H1 (cell line): Measurements from ENCODE around the gene CFH.

Experiments used
- EZH2 ChIP-seq: fragments of 200-600 bp; sonication (generic); IDR thresholded peaks from 2 replicates; pipeline ENCODE4 v1.7.1; 2012; ENCODE audit warnings: low read depth, mild to moderate bottlenecking, moderate library complexity, low read length, inconsistent platforms; ENCODE audit not compliant: severe bottlenecking
- FOSL1 ChIP-seq: IDR thresholded peaks from 2 replicates; pipeline ENCODE4 v1.6.1; 2011; ENCODE audit warnings: mild to moderate bottlenecking, low read depth, low read length, moderate library complexity; ENCODE audit not compliant: insufficient read depth
- GABPA ChIP-seq: IDR thresholded peaks from 2 replicates; pipeline ENCODE4 v1.6.1; 2011; ENCODE audit warnings: mild to moderate bottlenecking, low read length, moderate library complexity, borderline replicate concordance; ENCODE audit not compliant: insufficient read depth
- POLR2A ChIP-seq, 2 experiments: IDR thresholded peaks; 1 replicate in 1 of 2; 2 replicates in 1 of 2; pipeline ENCODE4 v1.6.1; 2011; ENCODE audit warnings: low read depth in 2 of 2, low read length in 2 of 2, mild to moderate bottlenecking in 2 of 2; ENCODE audit errors: control extremely low read depth in 1 of 2
- SP1 ChIP-seq: IDR thresholded peaks from 2 replicates; pipeline ENCODE4 v1.6.1; 2011; ENCODE audit warnings: low read depth, low read length
- SP2 ChIP-seq: IDR thresholded peaks from 2 replicates; pipeline ENCODE4 v1.6.1; 2012; ENCODE audit warnings: mild to moderate bottlenecking, low read length, inconsistent platforms
- SUZ12 ChIP-seq: fragments of 200-600 bp; sonication (generic); IDR thresholded peaks from 2 replicates; pipeline ENCODE4 v1.6.1; 2012; ENCODE audit warnings: mild to moderate bottlenecking, inconsistent platforms, low read length, moderate library complexity, mixed read lengths
- TF ChIP-seq, protein P1 (sequence below), 3 experiments: IDR thresholded peaks; 1 replicate in 2 of 3; 2 replicates in 1 of 3; pipeline versions ENCODE4 v1.5.1 to v1.6.1; 2011; ENCODE audit warnings: low read length in 3 of 3, mild to moderate bottlenecking in 3 of 3, inconsistent platforms in 2 of 3, low read depth in 1 of 3, moderate library complexity in 1 of 3; ENCODE audit not compliant: insufficient read depth in 1 of 3; ENCODE audit errors: control extremely low read depth in 1 of 3

DNA sequence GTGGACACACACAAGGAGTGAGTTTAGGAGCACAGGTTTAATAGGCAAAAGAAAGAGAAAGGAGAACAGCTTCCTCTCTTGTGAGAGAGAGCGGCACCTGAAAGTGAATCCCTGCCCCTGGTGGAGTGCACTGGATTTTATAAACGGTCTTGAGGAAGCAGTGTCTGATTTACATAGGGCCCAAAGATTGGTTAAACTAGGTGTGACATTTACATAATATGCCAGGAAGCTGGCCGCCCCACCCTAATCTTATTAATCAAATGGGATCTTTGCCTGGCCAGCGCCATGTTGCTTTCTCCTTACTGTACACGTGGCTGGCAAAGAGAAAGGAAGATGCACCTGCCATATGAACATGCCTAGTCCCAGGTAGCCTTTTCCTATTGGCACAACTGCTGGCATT is 38.7 kb downstream of the CFH start:
- TF ChIP-seq FOSL1 (no peak), SUZ12 (no peak), POLR2A (IDR thresholded peaks at IDR 0.05; ENCODE audit: control extremely low read depth in 1 of 2, low read depth in 2 of 2, low read length in 2 of 2) (no peak), GABPA (no peak), SP1 (no peak), SP2 (no peak), EZH2 (no peak)
- TF ChIP-seq, protein P1, sequence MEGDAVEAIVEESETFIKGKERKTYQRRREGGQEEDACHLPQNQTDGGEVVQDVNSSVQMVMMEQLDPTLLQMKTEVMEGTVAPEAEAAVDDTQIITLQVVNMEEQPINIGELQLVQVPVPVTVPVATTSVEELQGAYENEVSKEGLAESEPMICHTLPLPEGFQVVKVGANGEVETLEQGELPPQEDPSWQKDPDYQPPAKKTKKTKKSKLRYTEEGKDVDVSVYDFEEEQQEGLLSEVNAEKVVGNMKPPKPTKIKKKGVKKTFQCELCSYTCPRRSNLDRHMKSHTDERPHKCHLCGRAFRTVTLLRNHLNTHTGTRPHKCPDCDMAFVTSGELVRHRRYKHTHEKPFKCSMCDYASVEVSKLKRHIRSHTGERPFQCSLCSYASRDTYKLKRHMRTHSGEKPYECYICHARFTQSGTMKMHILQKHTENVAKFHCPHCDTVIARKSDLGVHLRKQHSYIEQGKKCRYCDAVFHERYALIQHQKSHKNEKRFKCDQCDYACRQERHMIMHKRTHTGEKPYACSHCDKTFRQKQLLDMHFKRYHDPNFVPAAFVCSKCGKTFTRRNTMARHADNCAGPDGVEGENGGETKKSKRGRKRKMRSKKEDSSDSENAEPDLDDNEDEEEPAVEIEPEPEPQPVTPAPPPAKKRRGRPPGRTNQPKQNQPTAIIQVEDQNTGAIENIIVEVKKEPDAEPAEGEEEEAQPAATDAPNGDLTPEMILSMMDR (IDR thresholded peaks at IDR 0.05; ENCODE audit: control extremely low read depth in 1 of 3, insufficient read depth in 1 of 3, low read depth in 1 of 3, low read length in 3 of 3) = no peak
